GM12865 (cell line): Measurements from ENCODE around the gene HDDC3.

Source experiments
- DNase-seq: peaks from one replicate; pipeline ENCODE4 v3.0.0; 2010; ENCODE audit warnings: low read depth
- H3K4me3 ChIP-seq: 2 replicates; pipeline ENCODE4 v1.5.1; 2011; ENCODE audit warnings: mild to moderate bottlenecking, low read depth, low read length, control low read depth
- CTCF ChIP-seq: IDR thresholded peaks from 2 replicates; pipeline ENCODE4 v1.5.1; 2011; ENCODE audit warnings: low read length, control low read depth, low read depth, inconsistent platforms; ENCODE audit not compliant: insufficient read depth; ENCODE audit errors: missing control alignments

HDDC3 gene

GRCh38 chr15:90970274-90970673, 37.9 kb upstream of the HDDC3 start:
- H3K4me3 ChIP-seq = no peak overlapping the region
- no peak for TF ChIP-seq CTCF
- DNase-seq = no peak

GRCh38 chr15:90968434-90968833, 36.1 kb upstream of the HDDC3 start:
- H3K4me3 ChIP-seq = no peak overlapping the region
- TF ChIP-seq CTCF = no peak
- no peak for DNase-seq

DNA sequence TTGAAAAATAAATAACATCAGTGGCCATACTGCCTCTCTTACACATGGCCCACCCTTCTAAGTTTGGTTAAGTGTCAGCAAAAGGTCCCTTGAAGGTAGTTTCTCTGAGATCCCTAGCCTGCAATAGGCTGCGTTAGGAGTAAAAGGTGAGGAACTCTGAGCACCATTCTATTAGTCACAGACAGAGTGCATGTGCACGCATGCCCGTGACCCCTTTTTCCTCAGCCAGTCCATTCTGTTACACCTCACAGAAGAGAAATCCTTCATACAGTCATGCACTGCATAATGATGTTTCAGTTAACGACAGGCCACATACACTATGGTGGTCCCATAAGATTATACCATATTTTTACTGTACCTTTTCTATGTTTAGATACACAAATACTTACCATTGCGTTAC, 34.9 kb upstream of the HDDC3 start:
- DNase-seq = no peak
- no peak for TF ChIP-seq CTCF
- no peak overlapping the region for H3K4me3 ChIP-seq

GRCh38 chr15:90966262-90966661, 33.9 kb upstream of the HDDC3 start:
- no peak for DNase-seq
- H3K4me3 ChIP-seq = no peak overlapping the region
- TF ChIP-seq CTCF = no peak

DNA sequence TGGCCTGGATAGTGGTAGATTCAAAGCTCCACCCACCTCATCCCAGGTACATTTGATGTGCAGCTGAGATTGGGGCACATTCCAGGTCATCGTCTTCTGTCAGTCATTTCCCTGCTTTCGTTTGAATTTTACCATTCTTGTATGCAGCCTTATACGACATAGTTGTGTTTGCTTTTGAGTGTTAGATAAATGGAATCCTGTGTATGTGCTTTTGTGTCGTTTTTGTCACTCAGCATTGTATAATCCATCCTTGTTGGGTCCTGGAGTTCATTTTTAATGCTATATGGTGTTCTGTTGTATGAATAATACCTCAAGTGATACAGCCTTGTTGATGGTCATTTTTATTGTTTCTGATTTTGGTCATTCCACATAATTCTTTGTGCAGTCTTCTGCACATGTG, 29.7 kb upstream of the HDDC3 start:
- TF ChIP-seq CTCF = no peak
- DNase-seq = no peak
- no peak overlapping the region for H3K4me3 ChIP-seq

DNA sequence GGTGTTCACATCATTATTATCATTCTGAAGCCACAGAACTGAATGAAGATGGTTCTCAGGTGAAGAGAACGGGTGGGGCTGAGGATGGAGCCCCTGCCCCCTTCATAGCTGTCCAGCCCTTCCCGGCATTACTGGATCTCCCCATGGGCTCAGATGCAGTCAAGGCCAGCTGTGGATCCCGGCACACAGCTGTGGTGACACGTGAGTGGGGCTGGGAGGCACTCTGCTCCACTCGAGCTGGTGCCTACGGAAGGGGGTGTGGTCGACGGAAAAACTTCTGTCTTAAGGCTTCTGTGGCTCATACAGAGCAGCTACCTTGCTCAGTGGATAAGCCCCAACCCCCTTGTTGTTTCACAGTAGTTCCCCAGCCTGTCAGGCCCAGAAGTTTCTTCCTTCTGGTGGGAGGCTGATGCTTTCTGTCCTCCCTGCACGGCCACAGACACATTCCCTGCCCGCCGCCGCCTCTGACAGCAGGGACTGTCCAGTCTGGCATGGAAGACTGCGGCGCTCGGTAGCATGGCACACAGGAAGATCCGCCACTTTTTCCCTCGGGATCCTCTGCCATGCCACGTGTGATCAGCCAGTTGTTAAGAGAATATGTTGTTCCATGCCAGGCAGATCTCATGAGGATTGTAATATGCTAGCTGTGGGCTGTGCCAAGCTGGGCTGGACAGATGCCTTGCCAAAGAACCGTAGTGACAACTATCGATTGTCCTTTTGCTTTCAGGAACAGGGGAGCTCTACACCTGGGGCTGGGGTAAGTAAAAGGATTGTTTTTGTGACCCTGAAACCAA, 28.1 kb upstream of the HDDC3 start:
- no peak for DNase-seq
- TF ChIP-seq CTCF = no peak
- H3K4me3 ChIP-seq = no peak overlapping the region

DNA sequence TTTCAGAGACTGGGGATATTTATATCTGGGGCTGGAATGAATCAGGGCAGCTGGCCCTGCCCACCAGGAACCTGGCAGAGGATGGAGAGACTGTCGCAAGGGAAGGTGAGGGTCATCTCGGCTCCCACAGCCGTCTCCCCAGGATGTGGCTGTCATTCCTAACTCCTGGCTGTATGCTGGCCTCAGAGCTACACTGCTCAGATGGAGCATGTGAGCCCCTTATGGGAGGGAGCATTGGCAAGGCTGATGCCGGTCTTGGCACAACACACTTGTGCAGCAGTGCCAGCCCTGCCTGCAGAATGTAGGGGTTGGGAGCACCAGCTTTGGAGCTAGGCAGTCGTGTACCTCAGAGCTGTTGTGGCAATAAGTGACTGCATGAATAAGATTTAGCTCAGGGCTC, 27.5 kb upstream of the HDDC3 start:
- no peak for DNase-seq
- no peak overlapping the region for H3K4me3 ChIP-seq
- TF ChIP-seq CTCF = no peak
